Fibroblast of villous mesenchyme (primary cell): ENCODE data around the gene BSND. TPM values are rescaled to one million over a fixed set of nuclear protein-coding genes. Genes with fewer than 3 reads are reported as not detected.

ENCODE experiments used
- DNase-seq: peaks from one replicate; pipeline ENCODE4 v3.0.0-alpha.2; 2010; ENCODE audit warnings: low read depth
- H3K4me3 ChIP-seq: 2 replicates; pipeline ENCODE4 v1.5.1; 2011; ENCODE audit warnings: low read depth, mild to moderate bottlenecking, low read length
- CTCF ChIP-seq: IDR thresholded peaks from 2 replicates; pipeline ENCODE4 v1.5.1; 2012; ENCODE audit warnings: low read depth, mild to moderate bottlenecking, low read length; ENCODE audit not compliant: insufficient read depth
- total RNA-seq: library from RNA; depleted of rRNA; stranded (reverse); fragments of >200 nt; gene quantifications from 2 replicates; pipeline ENCODE4 v1.2.3, GENCODE V29; 2012

The BSND gene
- total RNA-seq, 1 donor = not detected

DNA sequence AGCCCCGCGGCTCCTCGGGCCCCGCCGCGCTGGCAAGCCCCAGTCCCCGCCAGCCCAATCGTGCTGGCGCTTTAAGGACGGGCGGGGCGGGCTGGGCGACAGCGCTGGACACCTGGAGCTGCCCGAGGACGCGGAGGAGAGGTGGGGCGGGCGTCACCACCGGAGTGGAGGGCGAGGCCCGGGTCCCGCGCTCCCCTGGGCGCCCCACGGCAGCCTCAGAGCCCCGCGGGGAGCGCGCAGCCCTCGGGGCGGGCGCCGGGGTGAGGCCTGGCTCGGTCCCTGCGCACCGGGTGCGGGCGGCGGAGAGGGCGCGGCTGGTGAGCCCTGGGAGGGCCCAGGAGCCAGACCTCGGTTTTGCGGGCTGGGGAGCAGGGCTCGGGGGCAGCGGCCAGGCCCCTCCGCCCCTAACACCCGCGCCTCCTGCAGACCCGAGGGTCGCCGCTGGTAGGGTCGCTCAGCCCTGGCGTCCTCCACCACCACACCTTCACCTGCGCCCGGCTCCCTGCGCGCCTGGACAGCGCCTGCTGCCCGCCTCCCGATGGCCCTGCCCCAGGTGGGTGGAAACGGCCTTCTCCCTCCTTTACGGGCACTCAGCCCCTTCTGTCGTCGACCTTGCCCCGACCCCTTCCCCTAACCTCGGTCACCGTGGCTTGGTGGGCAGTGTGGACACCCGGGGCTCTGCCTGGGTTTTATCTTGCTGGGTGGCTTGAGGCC, 18.0 kb upstream of the BSND start, which contains the start of gene TMEM61:
Gene TMEM61 (plus strand): TSS at position 101 of the 714 bp plus-strand sequence. CDS start 438 bp downstream, at position 539.
- no peak for DNase-seq
- no peak for TF ChIP-seq CTCF
- peak within 1 kb of the TSS; percentile 25 for H3K4me3 ChIP-seq

- DNase-seq = no peak
- H3K4me3 ChIP-seq = no peak overlapping the region
- TF ChIP-seq CTCF = no peak
Observed at GRCh38 chr1:54981466-54981865, 17.3 kb upstream of the BSND start.

DNA sequence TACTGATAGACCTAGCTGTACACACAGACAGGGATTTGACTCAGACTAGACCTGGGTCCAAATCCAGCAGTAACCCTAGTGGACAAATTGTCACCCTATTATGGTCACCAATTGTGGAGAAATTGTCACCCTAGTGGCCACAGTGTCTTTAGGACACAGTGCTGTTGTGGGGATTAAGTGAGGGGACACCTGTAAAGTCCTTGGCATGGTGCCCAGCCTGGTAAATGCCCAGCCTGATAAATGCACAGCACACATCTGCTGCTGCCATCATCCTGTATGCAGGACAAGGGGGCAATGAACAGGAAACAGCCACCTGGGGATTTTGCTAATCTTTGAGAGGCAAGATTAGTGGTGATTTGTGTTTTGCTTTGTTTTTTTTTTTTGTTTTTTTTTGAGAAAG, 16.0 kb upstream of the BSND start:
- no peak overlapping the region for H3K4me3 ChIP-seq
- no peak for DNase-seq
- no peak for TF ChIP-seq CTCF

DNA sequence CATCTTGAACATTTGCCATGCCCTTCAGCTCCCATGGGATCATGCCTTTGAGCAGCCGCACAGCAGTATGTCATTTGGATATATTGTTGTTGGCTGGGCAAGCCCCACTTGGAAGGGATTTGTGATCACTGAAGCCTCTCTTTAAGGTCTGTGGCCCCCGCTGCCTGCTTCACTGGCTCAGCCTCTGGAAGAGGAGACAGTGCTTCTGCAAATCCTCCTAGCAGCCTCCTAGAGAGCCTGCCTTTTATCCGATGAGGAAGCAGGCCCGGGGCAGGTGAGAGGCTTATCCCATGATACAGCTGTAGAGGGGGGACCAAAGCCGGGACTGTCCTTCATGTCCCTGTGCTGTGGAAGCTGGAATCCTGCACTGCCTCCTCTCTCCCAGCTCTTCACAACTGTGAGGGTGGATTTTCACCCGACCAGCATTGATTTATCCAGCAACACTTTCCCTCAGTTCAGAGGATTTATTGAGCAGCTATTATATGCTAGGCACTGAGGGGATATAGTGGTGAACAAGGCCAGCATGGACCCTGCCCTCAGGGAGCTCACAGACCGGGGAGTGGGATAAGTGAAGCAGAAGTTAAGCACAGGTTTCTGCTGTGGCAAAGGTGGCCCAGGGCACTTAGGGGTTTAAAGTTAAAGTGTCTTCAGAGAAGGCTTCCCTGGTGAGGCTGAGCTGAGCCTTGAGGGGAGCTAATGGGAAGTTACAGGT, 14.4 kb upstream of the BSND start:
- TF ChIP-seq CTCF = no peak
- no peak for DNase-seq
- H3K4me3 ChIP-seq = no peak overlapping the region

GRCh38 chr1:54985556-54985955, 13.2 kb upstream of the BSND start:
- no peak for DNase-seq
- no peak for TF ChIP-seq CTCF
- H3K4me3 ChIP-seq = no peak overlapping the region

DNA sequence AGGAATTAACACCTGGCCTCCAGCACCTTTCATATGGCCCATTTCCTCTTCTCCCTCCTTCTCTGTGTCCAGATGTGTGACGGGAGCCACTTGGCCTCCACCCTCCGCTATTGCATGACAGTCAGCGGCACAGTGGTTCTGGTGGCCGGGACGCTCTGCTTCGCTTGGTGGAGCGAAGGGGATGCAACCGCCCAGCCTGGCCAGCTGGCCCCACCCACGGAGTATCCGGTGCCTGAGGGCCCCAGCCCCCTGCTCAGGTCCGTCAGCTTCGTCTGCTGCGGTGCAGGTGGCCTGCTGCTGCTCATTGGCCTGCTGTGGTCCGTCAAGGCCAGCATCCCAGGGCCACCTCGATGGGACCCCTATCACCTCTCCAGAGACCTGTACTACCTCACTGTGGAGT, 12.7 kb upstream of the BSND start:
- DNase-seq = no peak
- no peak for TF ChIP-seq CTCF
- H3K4me3 ChIP-seq = no peak overlapping the region
